WTC11 (cell line): ENCODE results near the gene KAZN.

ENCODE experiments used
- ATF6 ChIP-seq: sonication (generic); formaldehyde crosslinking; IDR thresholded peaks from 2 replicates; pipeline ENCODE4 v1.8.1; 2023; ENCODE audit warnings: mild to moderate bottlenecking, missing genetic modification reagents
- CREM ChIP-seq: sonication (generic); formaldehyde crosslinking; IDR thresholded peaks from 2 replicates; pipeline ENCODE4 v1.8.1; 2022; ENCODE audit warnings: mild to moderate bottlenecking, missing genetic modification reagents, moderate library complexity
- FOXJ3 ChIP-seq: sonication (generic); formaldehyde crosslinking; IDR thresholded peaks from 2 replicates; pipeline ENCODE4 v1.9.0; 2021; ENCODE audit warnings: missing genetic modification reagents, mild to moderate bottlenecking, borderline replicate concordance
- FOXK1 ChIP-seq: sonication (generic); formaldehyde crosslinking; IDR thresholded peaks from 2 replicates; pipeline ENCODE4 v1.8.0; 2022; ENCODE audit warnings: mild to moderate bottlenecking, moderate library complexity, missing genetic modification reagents
- MXD4 ChIP-seq: fragments of 250-450 bp; sonication (Bioruptor Pico); IDR thresholded peaks from 2 replicates; pipeline ENCODE4 v1.8.0; 2021; ENCODE audit warnings: mild to moderate bottlenecking, moderate library complexity, borderline replicate concordance
- NR3C1 ChIP-seq: sonication (generic); formaldehyde crosslinking; conservative IDR thresholded peaks from 2 replicates; pipeline ENCODE4 v1.8.1; 2023; ENCODE audit warnings: low read depth, mild to moderate bottlenecking, missing genetic modification reagents
- SMAD3 ChIP-seq: sonication (generic); formaldehyde crosslinking; IDR thresholded peaks from 2 replicates; pipeline ENCODE4 v1.8.0; 2022; ENCODE audit warnings: missing genetic modification reagents, mild to moderate bottlenecking, borderline replicate concordance
- ZNF219 ChIP-seq: sonication (generic); formaldehyde crosslinking; IDR thresholded peaks from 2 replicates; pipeline ENCODE4 v1.8.0; 2023; ENCODE audit warnings: missing genetic modification reagents, mild to moderate bottlenecking, borderline replicate concordance
- TF ChIP-seq, protein P1 (sequence below): fragments of 200-600 bp; IDR thresholded peaks from 2 replicates; pipeline ENCODE4 v1.8.0; 2022; ENCODE audit warnings: antibody characterized with exemption
- TF ChIP-seq, protein P2 (sequence below): sonication (generic); formaldehyde crosslinking; IDR thresholded peaks from 2 replicates; pipeline ENCODE4 v1.8.1; 2022; ENCODE audit warnings: mild to moderate bottlenecking, missing genetic modification reagents, moderate library complexity, borderline replicate concordance
- TF ChIP-seq, protein P3 (sequence below): sonication (generic); formaldehyde crosslinking; IDR thresholded peaks from 2 replicates; pipeline ENCODE4 v1.8.0; 2022; ENCODE audit warnings: mild to moderate bottlenecking, missing genetic modification reagents

DNA sequence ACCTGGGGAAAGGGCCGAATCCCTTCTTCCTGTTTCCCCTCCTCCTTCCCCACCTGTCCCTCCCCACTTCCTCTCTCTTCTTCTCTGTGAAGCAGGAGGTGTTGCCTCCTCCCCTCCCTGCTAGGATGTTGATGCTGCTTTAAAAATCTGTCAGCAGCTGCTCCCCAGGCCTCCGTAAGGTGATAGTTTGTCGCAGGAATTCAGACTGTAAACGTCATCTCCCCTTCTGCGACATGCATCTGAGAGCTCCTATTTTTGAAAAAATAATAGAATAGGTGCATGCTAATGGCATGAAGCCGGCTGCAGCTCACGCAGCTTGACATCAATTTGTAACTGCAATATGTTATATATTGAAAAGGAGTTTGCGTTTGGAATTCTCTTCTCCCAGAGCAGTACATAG, 70.1 kb downstream of the KAZN start:
- TF ChIP-seq, protein P1, sequence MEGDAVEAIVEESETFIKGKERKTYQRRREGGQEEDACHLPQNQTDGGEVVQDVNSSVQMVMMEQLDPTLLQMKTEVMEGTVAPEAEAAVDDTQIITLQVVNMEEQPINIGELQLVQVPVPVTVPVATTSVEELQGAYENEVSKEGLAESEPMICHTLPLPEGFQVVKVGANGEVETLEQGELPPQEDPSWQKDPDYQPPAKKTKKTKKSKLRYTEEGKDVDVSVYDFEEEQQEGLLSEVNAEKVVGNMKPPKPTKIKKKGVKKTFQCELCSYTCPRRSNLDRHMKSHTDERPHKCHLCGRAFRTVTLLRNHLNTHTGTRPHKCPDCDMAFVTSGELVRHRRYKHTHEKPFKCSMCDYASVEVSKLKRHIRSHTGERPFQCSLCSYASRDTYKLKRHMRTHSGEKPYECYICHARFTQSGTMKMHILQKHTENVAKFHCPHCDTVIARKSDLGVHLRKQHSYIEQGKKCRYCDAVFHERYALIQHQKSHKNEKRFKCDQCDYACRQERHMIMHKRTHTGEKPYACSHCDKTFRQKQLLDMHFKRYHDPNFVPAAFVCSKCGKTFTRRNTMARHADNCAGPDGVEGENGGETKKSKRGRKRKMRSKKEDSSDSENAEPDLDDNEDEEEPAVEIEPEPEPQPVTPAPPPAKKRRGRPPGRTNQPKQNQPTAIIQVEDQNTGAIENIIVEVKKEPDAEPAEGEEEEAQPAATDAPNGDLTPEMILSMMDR: no peak
- TF ChIP-seq, protein P2, sequence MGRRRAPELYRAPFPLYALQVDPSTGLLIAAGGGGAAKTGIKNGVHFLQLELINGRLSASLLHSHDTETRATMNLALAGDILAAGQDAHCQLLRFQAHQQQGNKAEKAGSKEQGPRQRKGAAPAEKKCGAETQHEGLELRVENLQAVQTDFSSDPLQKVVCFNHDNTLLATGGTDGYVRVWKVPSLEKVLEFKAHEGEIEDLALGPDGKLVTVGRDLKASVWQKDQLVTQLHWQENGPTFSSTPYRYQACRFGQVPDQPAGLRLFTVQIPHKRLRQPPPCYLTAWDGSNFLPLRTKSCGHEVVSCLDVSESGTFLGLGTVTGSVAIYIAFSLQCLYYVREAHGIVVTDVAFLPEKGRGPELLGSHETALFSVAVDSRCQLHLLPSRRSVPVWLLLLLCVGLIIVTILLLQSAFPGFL (CRISPR knock-in tag): no peak
- TF ChIP-seq, protein P3, sequence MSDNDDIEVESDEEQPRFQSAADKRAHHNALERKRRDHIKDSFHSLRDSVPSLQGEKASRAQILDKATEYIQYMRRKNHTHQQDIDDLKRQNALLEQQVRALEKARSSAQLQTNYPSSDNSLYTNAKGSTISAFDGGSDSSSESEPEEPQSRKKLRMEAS: no peak
- no peak for TF ChIP-seq FOXK1
- no peak for TF ChIP-seq ZNF219 (CRISPR knock-in tag)
- TF ChIP-seq MXD4 (CRISPR knock-in tag): no peak
- no peak for TF ChIP-seq SMAD3 (CRISPR knock-in tag)
- no peak for TF ChIP-seq NR3C1 (CRISPR knock-in tag)
- TF ChIP-seq FOXJ3 (CRISPR knock-in tag): no peak
- no peak for TF ChIP-seq ATF6 (CRISPR knock-in tag)
- TF ChIP-seq CREM: no peak
